ENCODE measurements around the gene MROH7.

Gene MROH7

DNA sequence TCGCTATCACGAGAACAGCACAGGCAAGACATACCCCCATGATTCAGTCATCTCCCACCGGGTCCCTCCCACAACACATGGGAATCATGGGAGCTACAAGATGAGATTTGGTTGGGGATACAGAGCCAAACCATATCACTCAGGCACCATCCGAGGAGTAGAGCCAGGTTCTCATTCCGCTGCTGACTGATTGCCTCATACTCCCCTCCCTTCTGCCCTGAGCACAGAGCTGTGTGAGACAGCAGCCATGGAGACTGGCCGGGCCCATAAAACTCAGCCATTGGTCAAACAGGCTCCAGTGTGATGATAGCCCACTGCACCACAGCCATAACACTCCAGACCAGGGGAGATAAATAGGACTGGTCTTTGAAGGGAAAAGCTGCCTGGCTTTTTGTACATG lies 96.7 kb downstream of the MROH7 start:
- no peak for DNase-seq (ENCODE audit: low read depth in 2 of 2)

DNA sequence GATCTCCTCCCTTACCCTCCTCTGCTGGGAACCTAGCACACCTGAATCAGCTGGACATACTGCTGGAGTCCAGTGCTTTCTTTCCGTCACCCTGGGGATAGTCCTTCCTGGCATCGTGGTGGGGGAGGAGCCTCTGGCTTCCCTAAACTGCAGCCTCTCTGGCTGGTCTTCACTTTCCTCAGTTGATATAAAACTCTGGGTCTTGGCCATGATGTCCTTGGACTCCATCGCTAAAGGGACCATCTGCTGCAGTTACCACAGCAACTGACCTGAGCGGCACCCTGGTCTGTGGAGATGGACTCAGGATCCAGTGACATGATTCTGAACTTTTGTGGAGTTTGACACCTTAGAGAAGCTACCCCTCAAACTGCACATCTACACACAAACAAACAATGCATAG lies 99.9 kb downstream of the MROH7 start:
- DNase-seq (ENCODE audit: low read depth in 2 of 2), result no peak

DNA sequence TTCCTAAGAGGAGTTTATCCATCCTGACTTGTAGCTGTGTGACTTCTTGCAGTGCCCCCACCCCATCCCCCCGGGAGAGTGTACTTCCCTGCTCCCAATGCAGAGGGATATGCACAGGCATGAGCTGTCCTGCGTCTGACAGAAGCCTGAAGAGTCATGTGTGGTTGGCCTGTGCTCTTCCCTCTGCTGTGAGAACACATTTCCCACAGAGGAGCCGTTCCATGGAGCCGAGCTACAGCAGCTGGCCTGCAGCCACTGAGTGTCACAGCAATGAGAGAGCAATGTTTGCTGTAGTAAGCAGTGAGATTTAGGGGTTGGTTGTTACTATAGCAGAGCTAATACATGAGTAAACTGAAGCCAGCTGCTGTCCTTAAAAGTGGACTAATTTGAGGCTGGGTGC lies 100.7 kb downstream of the MROH7 start:
- DNase-seq (ENCODE audit: low read depth in 2 of 2), result no peak

DNA sequence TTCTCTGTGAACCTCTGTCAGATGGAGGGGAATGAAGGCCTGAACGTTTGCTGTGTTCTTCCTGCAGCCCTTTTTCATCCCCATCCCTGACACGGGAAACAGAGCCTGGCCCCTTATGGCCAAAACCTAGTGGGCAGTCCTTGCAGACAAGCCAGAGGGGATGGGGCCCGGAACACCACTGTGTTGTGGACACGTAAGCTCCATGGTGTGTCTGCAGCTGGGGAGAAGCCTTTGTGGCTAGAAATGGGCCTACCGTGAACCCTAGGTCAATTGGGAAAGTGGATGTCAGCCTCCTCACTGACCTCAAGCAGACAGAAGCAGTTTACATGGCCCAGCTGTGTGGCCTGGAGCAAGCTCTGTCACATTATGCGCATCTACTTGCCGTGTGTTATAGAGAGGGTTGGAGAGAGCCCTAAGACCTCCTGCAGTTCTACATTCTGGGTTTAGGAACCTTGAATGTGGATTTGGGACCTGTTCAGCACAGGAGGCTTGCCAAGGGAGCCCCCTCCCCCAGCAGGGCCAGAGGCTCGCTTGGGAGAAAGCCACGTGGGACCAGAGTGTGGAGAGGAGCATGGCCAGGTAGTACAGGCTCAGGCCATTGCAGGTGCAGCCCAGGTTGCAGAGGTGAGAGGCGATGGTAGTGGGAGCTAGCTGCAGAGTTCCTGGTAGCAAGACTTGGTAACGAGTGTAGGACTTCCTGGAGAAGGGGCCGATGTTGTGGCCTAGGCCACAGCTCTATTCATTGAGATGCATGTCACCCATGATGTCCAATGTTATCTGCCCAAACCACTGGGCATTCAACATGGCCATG lies 102.0 kb downstream of the MROH7 start:
- no peak for DNase-seq (ENCODE audit: low read depth in 2 of 2)

DNA sequence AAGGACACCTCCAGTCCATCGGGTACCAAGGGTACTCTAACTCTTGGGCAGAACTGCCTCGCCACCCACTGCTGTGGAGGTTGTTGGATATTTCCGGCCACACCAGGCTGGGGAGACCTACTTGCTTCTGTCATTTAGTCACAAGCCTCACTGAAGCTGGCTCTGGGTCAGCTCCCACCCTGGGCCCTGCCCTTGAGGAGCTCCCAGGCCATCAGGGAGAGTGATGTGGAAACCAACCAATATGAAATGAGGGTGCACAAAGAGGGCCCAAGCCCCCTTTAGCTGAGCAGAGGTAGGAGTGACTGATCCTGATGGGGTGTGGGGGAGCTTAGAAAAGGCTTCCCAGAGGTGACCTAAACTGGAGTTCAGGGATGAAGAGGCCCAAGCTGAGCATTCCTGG lies 103.1 kb downstream of the MROH7 start:
- no peak for DNase-seq (ENCODE audit: low read depth in 2 of 2)

DNA sequence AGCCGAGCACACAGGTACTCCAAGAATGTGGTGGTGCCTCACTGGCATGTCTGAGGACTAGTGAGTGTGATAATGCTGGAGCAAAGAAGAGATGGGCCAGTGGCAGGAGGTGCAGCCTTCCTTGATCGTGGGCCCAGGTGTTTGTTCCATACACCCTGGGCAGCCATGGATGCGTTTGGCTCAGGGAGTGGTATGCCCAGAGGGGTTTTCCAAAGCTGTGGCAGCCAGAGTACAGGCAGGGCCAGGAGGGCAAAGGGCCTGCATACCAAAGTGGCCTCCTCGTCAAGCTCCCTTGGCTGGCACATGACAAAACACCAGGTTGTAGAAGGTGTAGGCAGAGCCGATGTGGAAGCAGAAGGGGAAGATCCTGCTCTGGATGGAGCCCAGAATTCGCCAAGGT lies 103.7 kb downstream of the MROH7 start:
- DNase-seq (ENCODE audit: low read depth in 2 of 2), result no peak

DNA sequence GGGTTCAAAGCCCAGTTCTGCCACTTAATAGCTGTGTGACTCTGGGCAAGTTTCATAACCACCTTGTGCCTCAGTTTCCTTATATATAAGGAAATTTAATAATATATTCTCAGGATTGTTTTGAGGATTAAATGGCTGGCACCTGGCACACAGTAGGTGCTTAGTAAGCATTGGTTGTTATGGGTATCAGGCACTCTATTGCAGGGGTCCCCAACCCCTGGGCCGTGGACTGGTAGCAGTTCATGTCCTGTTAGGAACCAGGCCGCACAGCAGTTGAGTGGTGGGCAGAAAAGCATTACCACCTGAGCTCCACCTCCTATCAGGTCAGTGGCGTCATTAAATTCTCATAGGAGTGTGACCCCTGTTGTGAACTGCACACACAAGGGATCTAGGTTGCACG lies 104.3 kb downstream of the MROH7 start:
- DNase-seq (ENCODE audit: low read depth in 2 of 2), result no peak

DNA sequence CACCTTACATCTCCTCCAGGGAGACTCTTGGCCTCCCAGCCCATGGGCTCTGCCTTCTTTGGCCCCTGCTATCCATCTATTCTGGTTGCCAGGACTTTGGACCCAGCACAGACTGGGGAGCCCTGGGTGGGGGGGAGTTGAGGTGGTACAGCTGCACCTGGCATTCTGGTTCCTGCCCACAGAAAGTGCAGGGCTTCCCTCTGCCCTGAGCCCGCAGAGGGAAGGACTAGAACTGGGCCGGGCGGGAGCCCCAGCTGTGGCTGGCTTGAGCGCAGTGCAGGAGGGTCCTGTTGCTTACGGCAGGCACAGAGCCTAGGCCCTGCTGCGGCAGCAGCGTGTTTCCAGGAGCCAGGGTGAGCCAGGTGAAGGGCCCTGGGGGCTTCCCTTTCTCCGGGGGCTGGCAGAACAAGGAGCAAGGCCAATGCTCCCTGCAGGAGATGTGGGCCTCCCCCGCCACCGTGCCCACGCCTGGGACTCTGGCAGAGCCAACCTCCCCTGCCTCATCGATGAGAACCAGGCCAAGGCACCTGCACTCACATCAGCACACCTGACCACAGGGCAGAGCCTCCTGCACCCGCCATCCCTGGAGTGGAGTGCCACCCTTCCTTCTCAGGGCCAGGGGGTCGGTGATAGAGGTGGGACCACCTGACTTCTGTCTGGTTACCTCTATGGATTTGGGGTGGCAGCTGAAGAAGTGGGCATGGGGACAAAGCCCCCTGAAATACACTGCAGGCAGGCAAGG lies 106.7 kb downstream of the MROH7 start:
- no peak for DNase-seq (ENCODE audit: low read depth in 2 of 2)

DNA sequence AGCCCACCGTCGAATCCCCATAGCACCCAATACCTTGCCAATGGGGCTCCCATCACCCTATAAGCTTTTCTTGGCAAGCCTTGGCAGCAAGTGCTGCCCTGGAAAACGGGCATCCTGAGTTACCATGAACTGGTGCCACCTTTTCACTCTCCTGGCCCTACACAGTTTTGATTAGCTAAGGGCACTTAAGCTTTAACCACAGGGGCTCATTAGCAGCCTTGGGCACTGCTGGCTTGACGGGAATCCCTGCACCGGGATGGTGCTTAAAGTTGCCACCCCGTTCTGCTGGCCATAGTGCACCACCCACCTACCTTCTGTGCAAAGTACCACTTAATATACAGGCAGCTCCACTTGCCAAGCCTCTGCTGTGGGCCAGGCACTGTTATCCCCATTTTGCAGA lies 109.0 kb downstream of the MROH7 start:
- no peak for DNase-seq (ENCODE audit: low read depth in 2 of 2)

DNA sequence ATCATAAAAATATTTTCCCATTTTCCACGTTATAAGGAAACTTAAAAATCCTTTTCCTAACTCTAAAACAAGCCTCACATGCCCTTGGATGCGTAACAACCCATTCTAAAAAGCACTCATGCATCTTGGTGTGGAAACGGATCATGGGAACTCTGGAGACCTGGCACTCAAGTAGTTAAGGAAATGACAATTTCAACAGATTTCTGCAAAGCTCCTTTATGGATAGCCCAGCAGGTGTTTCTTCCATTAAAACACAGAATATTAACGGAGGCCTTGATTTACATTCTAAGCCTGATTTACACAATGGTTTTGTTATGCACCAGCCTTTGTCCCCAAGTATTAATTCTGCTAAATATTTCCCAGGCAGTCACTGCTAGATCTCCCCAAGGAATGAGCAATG lies 109.8 kb downstream of the MROH7 start:
- no peak for DNase-seq (ENCODE audit: low read depth in 2 of 2)

DNA sequence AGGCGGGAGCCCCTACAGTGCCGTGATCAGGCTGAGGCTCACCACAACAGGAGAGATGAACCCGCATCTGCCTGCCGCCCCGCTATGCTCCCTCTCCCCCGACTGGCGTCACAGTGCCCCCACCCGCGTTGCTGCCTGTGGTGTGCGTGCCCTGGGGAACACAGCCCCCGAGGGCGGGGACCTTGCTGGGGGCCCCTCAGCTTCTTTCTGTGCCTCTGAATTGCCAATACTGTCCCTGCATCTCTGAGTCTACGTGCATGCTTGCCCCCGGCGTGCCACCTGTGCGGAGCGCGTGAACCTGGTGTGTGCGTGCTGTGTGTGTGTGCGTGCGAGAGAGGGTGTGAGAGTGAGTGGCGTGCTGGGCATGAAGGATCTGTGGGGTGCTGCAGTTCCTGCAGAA lies 112.5 kb downstream of the MROH7 start:
- no peak for DNase-seq (ENCODE audit: low read depth in 2 of 2)

DNA sequence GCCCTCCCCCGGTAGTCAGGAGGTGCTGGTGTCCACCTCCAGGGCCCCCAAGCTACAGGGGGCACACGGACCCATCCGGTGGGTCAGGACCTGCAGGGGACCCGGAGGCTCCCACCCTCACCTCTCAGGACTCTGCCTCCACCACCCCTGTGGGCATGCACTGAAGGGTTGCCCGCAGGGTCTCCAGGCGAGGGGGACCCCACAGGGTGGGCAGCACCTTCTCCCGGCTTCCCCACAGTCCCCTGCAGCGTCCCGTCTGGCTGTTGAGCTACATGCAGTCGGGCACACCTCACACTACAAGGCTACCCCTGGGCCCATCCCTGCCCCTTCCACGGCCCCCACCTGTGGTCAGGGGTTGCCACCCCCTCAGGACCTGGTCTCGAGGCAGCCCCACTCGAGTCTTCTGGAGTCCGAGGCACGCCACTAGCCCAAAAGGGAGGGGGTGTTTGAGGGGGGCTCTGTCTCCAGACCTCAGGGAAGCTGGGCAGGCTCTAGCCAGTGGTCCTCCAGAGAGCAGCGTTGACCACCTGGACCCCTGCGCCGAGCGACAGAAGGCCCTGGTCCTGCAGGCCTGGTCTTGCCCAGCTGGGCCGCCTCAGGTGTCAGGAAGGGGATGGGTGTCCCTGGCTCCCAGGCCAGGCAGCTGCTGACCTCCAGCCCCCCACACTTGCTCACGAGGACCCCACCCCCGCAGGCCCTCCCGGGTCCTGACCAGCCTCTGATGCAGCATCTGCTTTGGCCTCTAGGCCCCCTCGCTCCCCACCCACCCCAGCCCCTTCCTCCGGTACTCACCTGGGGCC lies 113.1 kb downstream of the MROH7 start:
- no peak for DNase-seq (ENCODE audit: low read depth in 2 of 2)

DNA sequence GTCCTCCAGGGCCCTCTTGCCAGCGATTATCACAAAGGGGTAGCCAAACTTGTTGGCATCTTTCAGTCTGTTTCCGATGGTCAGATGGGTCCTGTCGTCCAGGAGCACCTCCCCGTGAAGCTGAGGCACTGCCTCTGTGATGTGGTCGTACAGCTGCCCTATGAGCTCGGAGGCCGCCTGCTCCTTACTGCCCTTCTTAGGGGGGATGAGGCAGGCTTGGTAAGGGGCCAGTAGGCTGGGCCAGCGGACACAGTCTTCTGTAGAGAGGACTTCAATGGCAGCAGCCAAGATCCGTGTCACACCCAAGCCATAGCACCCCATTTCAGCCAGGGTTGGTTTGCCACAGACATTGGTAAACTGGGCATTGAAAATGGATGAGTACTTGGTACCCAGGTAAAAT lies 116.2 kb downstream of the MROH7 start:
- no peak for DNase-seq (ENCODE audit: low read depth in 2 of 2)

DNA sequence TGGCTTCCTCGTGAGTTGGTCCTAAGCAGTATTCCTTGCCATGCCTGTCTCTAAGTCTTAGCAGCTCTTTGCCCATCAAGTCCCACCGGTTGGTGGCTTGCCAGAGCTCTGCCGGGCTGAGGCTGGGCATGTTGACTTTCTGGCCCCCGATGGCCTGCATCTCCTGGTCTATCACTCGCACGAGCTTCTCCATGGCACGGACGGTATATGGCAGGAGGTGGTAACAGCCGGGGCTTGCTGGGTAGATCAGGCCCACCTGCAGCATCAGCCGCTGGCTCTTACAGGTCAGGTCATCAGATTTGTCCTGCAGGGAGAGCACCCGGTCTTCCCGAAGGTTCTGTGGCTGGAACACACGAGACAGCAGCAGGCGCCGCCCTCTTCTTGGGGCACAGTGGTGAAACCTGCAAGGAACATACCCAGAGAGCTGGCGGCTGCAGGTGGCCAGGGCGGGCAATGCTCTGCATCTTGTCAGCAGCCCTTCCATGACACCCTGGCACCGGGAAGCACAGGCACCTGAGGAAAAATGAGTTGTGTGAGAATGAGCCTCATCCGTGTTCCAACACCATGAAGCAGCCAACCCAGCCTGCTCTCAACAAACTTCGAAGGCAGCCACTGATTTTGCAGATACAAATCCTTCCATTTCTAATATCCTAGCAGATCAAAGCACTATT lies 117.2 kb downstream of the MROH7 start:
- DNase-seq (ENCODE audit: low read depth in 2 of 2), result no peak
